D721Med (cell line): Measurements from ENCODE around the gene TRIM52.

Experiments
- DNase-seq: peaks from one replicate; pipeline ENCODE4 v3.0.0; 2011; ENCODE audit warnings: low spot score; ENCODE audit not compliant: insufficient read length
- FAIRE-seq: peaks from 2 replicates; lab custom pipeline; 2011; peaks lifted over from hg19 to GRCh38; lab: Jason Lieb, UNC
- TF ChIP-seq, protein P1 (sequence below): IDR thresholded peaks from 2 replicates; pipeline ENCODE4 v1.5.1; 2012; ENCODE audit warnings: mild to moderate bottlenecking, control low read depth; ENCODE audit not compliant: insufficient read depth; ENCODE audit errors: missing control alignments

Gene TRIM52

DNA sequence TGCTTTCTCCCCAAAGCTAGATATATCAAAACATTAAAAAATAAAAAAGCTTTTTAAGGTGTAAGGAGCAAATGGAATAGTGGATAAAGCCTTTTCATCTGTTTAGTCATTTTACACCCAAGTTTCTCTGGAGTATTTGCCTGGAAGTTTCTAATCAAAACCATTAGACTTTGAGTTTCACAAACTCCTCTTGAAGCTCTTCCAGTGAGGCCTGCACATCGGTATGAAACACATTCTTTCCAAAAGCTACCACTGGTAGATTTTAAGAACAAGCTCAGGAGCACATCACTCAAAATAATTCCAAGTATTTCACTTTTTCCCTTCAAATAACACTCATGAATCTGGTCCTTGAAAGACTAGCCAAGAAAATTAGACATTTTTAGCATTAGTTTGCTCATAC lies 5.7 kb downstream of the TRIM52 start:
- TF ChIP-seq, protein P1, sequence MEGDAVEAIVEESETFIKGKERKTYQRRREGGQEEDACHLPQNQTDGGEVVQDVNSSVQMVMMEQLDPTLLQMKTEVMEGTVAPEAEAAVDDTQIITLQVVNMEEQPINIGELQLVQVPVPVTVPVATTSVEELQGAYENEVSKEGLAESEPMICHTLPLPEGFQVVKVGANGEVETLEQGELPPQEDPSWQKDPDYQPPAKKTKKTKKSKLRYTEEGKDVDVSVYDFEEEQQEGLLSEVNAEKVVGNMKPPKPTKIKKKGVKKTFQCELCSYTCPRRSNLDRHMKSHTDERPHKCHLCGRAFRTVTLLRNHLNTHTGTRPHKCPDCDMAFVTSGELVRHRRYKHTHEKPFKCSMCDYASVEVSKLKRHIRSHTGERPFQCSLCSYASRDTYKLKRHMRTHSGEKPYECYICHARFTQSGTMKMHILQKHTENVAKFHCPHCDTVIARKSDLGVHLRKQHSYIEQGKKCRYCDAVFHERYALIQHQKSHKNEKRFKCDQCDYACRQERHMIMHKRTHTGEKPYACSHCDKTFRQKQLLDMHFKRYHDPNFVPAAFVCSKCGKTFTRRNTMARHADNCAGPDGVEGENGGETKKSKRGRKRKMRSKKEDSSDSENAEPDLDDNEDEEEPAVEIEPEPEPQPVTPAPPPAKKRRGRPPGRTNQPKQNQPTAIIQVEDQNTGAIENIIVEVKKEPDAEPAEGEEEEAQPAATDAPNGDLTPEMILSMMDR = no peak
- DNase-seq = no peak
- FAIRE-seq = no peak

DNA sequence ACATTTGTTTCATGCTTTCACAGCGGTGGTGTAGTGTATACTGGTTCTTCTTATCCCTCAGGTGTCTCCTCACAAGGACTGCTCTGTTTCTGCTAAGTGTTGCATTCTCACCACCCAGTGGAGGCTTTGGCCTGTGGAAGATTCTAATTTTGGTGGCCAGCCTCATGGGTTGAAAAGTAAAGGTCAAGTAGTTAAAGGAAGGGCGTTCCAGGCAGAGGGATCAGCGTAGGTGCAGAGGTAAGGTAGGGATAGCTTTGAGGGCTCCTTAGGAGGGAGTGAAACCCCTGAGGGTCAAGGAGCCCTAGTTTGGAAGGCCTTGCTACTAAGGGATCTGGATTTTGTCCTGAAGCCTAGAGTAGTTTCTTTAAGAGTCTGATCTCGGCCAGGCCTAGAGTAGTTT lies 12.7 kb downstream of the TRIM52 start:
- FAIRE-seq = no peak
- TF ChIP-seq, protein P1 = no peak
- DNase-seq = no peak

DNA sequence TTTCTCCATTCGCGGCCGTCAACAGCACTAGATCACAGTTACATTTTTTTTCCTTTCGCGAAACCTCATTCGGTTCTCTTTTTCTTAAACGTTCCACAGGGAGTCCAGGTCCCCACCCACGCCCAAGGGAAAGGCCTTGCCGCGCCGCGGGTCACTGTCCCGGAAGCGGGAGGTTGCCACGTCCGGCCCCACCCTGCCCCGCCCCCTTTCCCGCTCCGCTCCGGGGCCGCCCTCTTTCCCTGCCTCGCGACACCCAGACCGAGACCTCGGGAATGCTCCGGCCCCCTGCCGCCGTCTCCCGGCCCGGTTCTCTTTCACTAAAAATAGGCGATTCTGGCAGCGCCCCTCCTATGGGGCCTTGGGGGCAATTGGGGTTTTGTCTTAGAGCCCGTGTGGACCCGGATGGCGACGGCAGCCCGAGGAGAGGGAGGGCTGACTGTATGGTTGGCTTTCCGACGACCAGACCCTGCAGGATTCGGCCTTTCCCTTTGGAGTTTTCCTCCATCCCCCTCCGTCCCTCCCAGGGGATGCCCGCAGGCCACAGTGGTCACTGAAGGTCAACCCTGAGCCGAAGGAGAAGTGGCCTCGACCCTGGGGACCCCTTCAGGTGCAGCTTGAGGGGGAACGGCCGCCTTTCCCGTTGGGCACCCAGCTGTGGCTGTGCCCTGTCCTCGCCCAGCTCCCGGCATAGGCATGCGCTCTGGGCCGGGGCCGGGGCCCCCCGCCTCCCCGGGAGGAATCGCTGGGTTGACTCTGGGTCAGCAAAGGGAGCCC lies 14.5 kb downstream of the TRIM52 start:
- FAIRE-seq = no peak
- peak; percentile 85 for DNase-seq
- TF ChIP-seq, protein P1 = no peak

GRCh38 chr5:181245427-181246275 lies 15.3 kb downstream of the TRIM52 start:
- TF ChIP-seq, protein P1 = no peak
- no peak for DNase-seq
- no peak for FAIRE-seq

- peak; percentile 68 for DNase-seq
- FAIRE-seq = no peak
- TF ChIP-seq, protein P1 = no peak
These were observed 17.2 kb downstream of the TRIM52 start, which contains the start of gene RACK1 for GRCh38 chr5:181243564-181244343. TSS of gene RACK1 (minus strand) at chr5:181243906. CDS start at chr5:181243800, 106 bp downstream.

GRCh38 chr5:181243018-181243563 lies 17.9 kb downstream of the TRIM52 start:
- TF ChIP-seq, protein P1 = no peak
- DNase-seq (no peak), FAIRE-seq (no peak)
